ENCODE results near the gene DLG2. TPM values are rescaled to one million over a fixed set of nuclear protein-coding genes. Genes with fewer than 3 reads are reported as not detected.
"Not testable (repeated sequence)": the region's sequence is repeated elsewhere in the genome, so short reads cannot be mapped to it uniquely, and the experiment has no call there.

The DLG2 gene
- total RNA-seq, 1 experiment from 2014 or later: 2.7 TPM

GRCh38 chr11:84310268-84310667 lies 1316.9 kb downstream of the DLG2 start:
- no peak overlapping the region for H3K9ac ChIP-seq (ENCODE audit: low read length)
- H3K4me2 ChIP-seq (ENCODE audit: low read depth, low read length, poor library complexity, severe bottlenecking): no peak overlapping the region
- no peak overlapping the region for H3K4me3 ChIP-seq (ENCODE audit: low read length)
- no peaks in the 10 kb centered on the region for H3K9me3 ChIP-seq (ENCODE audit: low read length)
- H3K27me3 ChIP-seq (ENCODE audit: low read length): no peaks in the 10 kb centered on the region
- no peak for DNase-seq
- no peak overlapping the region for H2AFZ ChIP-seq (ENCODE audit: low read length)
- H3K79me2 ChIP-seq (ENCODE audit: low read length): no peaks in the 10 kb centered on the region
- H3K27ac ChIP-seq (ENCODE audit: low read length): no peak overlapping the region
- no peaks in the 10 kb centered on the region for H3K9me2 ChIP-seq (replicated peaks; ENCODE audit: insufficient read depth, low read length)
- no peaks in the 10 kb centered on the region for H4K20me1 ChIP-seq (ENCODE audit: insufficient read depth, low read depth, low read length)
- H3K36me3 ChIP-seq (ENCODE audit: insufficient read depth, low read length): no peaks in the 10 kb centered on the region
- no peaks in the 10 kb centered on the region for H3K4me1 ChIP-seq (ENCODE audit: low read length)

GRCh38 chr11:84308491-84308890 lies 1318.7 kb downstream of the DLG2 start:
- H3K27me3 ChIP-seq (ENCODE audit: low read length); H3K79me2 ChIP-seq (ENCODE audit: low read length); H3K4me2 ChIP-seq (ENCODE audit: low read depth, low read length, poor library complexity, severe bottlenecking); H3K4me3 ChIP-seq (ENCODE audit: low read length); H3K9me3 ChIP-seq (ENCODE audit: low read length); H3K27ac ChIP-seq (ENCODE audit: low read length); H3K9me2 ChIP-seq (replicated peaks; ENCODE audit: insufficient read depth, low read length); H4K20me1 ChIP-seq (ENCODE audit: insufficient read depth, low read depth, low read length); H3K9ac ChIP-seq (ENCODE audit: low read length); H2AFZ ChIP-seq (ENCODE audit: low read length); DNase-seq; H3K36me3 ChIP-seq (ENCODE audit: insufficient read depth, low read length); H3K4me1 ChIP-seq (ENCODE audit: low read length): not testable (repeated sequence)

GRCh38 chr11:84300092-84300491 lies 1327.1 kb downstream of the DLG2 start:
- Histone ChIP-seq H3K27ac (ENCODE audit: low read length) (no peak overlapping the region), H3K9me2 (replicated peaks; ENCODE audit: insufficient read depth, low read length) (no peaks in the 10 kb centered on the region), H3K9me3 (ENCODE audit: low read length) (no peaks in the 10 kb centered on the region), H3K27me3 (ENCODE audit: low read length) (no peaks in the 10 kb centered on the region), H3K9ac (ENCODE audit: low read length) (no peak overlapping the region), H4K20me1 (ENCODE audit: insufficient read depth, low read depth, low read length) (no peaks in the 10 kb centered on the region), H3K36me3 (ENCODE audit: insufficient read depth, low read length) (no peaks in the 10 kb centered on the region), H3K79me2 (ENCODE audit: low read length) (no peaks in the 10 kb centered on the region), H3K4me1 (ENCODE audit: low read length) (no peaks in the 10 kb centered on the region), H3K4me3 (ENCODE audit: low read length) (no peak overlapping the region), H2AFZ (ENCODE audit: low read length) (no peak overlapping the region), H3K4me2 (ENCODE audit: low read depth, low read length, poor library complexity, severe bottlenecking) (no peak overlapping the region)
- DNase-seq: no peak

DNA sequence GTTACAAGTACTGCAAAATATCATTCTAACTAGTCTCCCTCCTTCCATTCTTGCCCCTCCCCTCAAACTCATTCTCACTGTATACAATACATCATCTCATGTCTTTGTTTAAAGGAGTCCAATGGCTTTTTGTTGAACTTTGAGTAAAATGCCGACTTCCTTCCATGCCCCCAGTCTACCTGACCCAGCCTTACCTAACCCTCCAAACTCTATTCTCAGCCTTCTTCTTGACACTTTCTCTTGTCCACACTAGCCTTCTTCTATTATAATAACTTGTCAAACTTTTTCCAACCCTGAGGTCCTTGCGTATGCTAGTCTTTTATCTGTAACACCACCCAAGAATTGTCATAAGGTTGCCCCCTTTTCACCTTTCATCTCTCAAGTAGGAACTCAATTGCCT lies 1329.6 kb downstream of the DLG2 start:
- Histone ChIP-seq H3K4me3 (ENCODE audit: low read length) (no peak overlapping the region), H3K9me2 (replicated peaks; ENCODE audit: insufficient read depth, low read length) (no peaks in the 10 kb centered on the region), H2AFZ (ENCODE audit: low read length) (no peak overlapping the region), H3K4me1 (ENCODE audit: low read length) (no peaks in the 10 kb centered on the region), H3K9me3 (ENCODE audit: low read length) (no peaks in the 10 kb centered on the region), H3K27me3 (ENCODE audit: low read length) (no peaks in the 10 kb centered on the region), H3K4me2 (ENCODE audit: low read depth, low read length, poor library complexity, severe bottlenecking) (no peak overlapping the region), H3K27ac (ENCODE audit: low read length) (no peak overlapping the region), H3K36me3 (ENCODE audit: insufficient read depth, low read length) (no peaks in the 10 kb centered on the region), H3K79me2 (ENCODE audit: low read length) (no peaks in the 10 kb centered on the region), H4K20me1 (ENCODE audit: insufficient read depth, low read depth, low read length) (no peaks in the 10 kb centered on the region), H3K9ac (ENCODE audit: low read length) (no peak overlapping the region)
- DNase-seq: no peak

DNA sequence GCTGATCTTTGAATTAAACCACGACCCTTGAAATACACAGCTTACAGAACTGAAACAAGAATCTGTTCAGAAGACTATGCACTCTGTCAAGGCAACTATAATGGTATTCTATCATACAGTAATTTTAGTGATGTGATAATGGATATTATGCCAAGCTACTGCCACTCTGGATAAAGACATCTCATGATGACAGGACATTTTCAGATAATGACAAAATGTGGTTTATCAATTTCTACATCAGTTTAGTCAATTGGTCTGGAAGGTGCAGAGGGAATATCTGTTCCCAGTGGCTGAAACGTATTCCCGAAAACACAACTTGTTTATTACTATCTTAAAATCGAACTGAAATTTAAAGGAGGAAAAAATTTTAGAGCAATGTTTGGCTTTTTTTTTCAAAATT lies 1331.3 kb downstream of the DLG2 start:
- H3K9ac ChIP-seq (ENCODE audit: low read length): no peak overlapping the region
- H3K4me1 ChIP-seq (ENCODE audit: low read length): no peaks in the 10 kb centered on the region
- no peaks in the 10 kb centered on the region for H3K79me2 ChIP-seq (ENCODE audit: low read length)
- no peak for DNase-seq
- no peak overlapping the region for H2AFZ ChIP-seq (ENCODE audit: low read length)
- no peaks in the 10 kb centered on the region for H3K36me3 ChIP-seq (ENCODE audit: insufficient read depth, low read length)
- no peak overlapping the region for H3K4me2 ChIP-seq (ENCODE audit: low read depth, low read length, poor library complexity, severe bottlenecking)
- H3K27me3 ChIP-seq (ENCODE audit: low read length): no peaks in the 10 kb centered on the region
- H3K4me3 ChIP-seq (ENCODE audit: low read length): no peak overlapping the region
- no peaks in the 10 kb centered on the region for H3K9me3 ChIP-seq (ENCODE audit: low read length)
- H3K9me2 ChIP-seq (replicated peaks; ENCODE audit: insufficient read depth, low read length): no peaks in the 10 kb centered on the region
- no peak overlapping the region for H3K27ac ChIP-seq (ENCODE audit: low read length)
- no peaks in the 10 kb centered on the region for H4K20me1 ChIP-seq (ENCODE audit: insufficient read depth, low read depth, low read length)

DNA sequence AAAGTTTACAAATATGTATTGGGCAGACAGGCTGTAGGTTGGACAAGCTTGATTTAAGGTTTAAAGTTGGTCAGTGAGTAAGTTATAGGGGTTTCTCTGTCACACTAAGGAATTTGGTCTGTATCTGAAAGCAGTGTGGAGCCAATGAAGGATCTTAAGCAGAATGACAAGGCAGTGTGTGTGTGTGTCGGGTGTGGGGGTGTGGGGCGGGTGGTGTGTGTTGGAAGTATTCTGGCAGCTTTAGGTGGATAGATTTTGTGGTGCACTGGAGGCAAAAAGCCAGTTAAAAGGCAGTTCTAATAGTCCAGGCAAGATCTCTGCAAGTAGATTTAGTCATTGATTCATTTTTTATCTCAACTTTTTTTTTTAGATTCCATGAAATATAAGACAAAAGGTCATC lies 1334.2 kb downstream of the DLG2 start:
- no peak for DNase-seq
- Histone ChIP-seq H4K20me1 (ENCODE audit: insufficient read depth, low read depth, low read length) (no peaks in the 10 kb centered on the region), H3K4me1 (ENCODE audit: low read length) (no peaks in the 10 kb centered on the region), H3K9me2 (replicated peaks; ENCODE audit: insufficient read depth, low read length) (no peaks in the 10 kb centered on the region), H3K4me3 (ENCODE audit: low read length) (no peak overlapping the region), H3K9me3 (ENCODE audit: low read length) (no peaks in the 10 kb centered on the region), H3K4me2 (ENCODE audit: low read depth, low read length, poor library complexity, severe bottlenecking) (no peak overlapping the region), H3K27me3 (ENCODE audit: low read length) (no peaks in the 10 kb centered on the region), H3K36me3 (ENCODE audit: insufficient read depth, low read length) (no peaks in the 10 kb centered on the region), H3K79me2 (ENCODE audit: low read length) (no peaks in the 10 kb centered on the region), H2AFZ (ENCODE audit: low read length) (no peak overlapping the region), H3K9ac (ENCODE audit: low read length) (no peak overlapping the region), H3K27ac (ENCODE audit: low read length) (no peak overlapping the region)

- Histone ChIP-seq H3K27me3 (ENCODE audit: low read length) (no peaks in the 10 kb centered on the region), H3K36me3 (ENCODE audit: insufficient read depth, low read length) (no peaks in the 10 kb centered on the region), H3K4me2 (ENCODE audit: low read depth, low read length, poor library complexity, severe bottlenecking) (no peak overlapping the region), H4K20me1 (ENCODE audit: insufficient read depth, low read depth, low read length) (no peaks in the 10 kb centered on the region), H3K9me3 (ENCODE audit: low read length) (no peaks in the 10 kb centered on the region), H3K4me3 (ENCODE audit: low read length) (no peak overlapping the region), H3K9me2 (replicated peaks; ENCODE audit: insufficient read depth, low read length) (no peaks in the 10 kb centered on the region), H3K79me2 (ENCODE audit: low read length) (no peaks in the 10 kb centered on the region), H3K4me1 (ENCODE audit: low read length) (no peaks in the 10 kb centered on the region), H3K9ac (ENCODE audit: low read length) (no peak overlapping the region), H3K27ac (ENCODE audit: low read length) (no peak overlapping the region), H2AFZ (ENCODE audit: low read length) (no peak overlapping the region)
- no peak for DNase-seq
Measured at GRCh38 chr11:84292006-84292405, 1335.1 kb downstream of the DLG2 start.

GRCh38 chr11:84290647-84291046 lies 1336.5 kb downstream of the DLG2 start:
- no peaks in the 10 kb centered on the region for H3K36me3 ChIP-seq (ENCODE audit: insufficient read depth, low read length)
- no peaks in the 10 kb centered on the region for H3K27me3 ChIP-seq (ENCODE audit: low read length)
- no peak overlapping the region for H3K27ac ChIP-seq (ENCODE audit: low read length)
- no peaks in the 10 kb centered on the region for H3K4me1 ChIP-seq (ENCODE audit: low read length)
- no peak overlapping the region for H2AFZ ChIP-seq (ENCODE audit: low read length)
- H3K9me3 ChIP-seq (ENCODE audit: low read length): no peaks in the 10 kb centered on the region
- no peak overlapping the region for H3K9ac ChIP-seq (ENCODE audit: low read length)
- no peak for DNase-seq
- H3K4me3 ChIP-seq (ENCODE audit: low read length): no peak overlapping the region
- no peaks in the 10 kb centered on the region for H3K79me2 ChIP-seq (ENCODE audit: low read length)
- H3K4me2 ChIP-seq (ENCODE audit: low read depth, low read length, poor library complexity, severe bottlenecking): no peak overlapping the region
- no peaks in the 10 kb centered on the region for H3K9me2 ChIP-seq (replicated peaks; ENCODE audit: insufficient read depth, low read length)
- H4K20me1 ChIP-seq (ENCODE audit: insufficient read depth, low read depth, low read length): no peaks in the 10 kb centered on the region

DNA sequence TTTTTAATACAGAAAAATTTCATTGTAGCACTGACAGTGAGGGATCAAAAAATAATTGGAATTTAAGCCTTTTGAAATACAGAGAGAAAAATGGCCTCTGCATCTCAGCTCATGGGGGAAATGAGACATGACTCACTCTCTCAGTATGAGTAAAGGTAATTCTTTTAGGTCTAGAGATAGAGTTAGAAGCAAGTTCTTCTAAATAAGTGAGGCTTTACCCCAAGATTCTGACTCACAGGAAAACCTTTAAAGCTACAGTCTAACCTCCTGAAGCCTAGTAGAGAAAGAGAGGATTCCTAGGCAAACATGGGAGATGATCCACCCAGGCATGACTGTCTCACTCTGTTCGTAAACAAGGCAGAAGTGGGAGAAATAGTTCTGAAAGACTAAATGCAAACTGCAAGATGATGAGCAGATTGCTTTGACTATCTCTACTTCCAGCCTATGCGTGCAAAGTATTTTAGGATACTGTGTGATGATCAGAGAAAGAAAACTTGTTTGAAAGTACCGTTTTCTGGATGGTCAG lies 1337.7 kb downstream of the DLG2 start:
- H3K9ac ChIP-seq (ENCODE audit: low read length): no peak overlapping the region
- no peak overlapping the region for H3K4me3 ChIP-seq (ENCODE audit: low read length)
- no peaks in the 10 kb centered on the region for H3K9me2 ChIP-seq (replicated peaks; ENCODE audit: insufficient read depth, low read length)
- H3K9me3 ChIP-seq (ENCODE audit: low read length): no peaks in the 10 kb centered on the region
- H3K4me1 ChIP-seq (ENCODE audit: low read length): no peaks in the 10 kb centered on the region
- no peaks in the 10 kb centered on the region for H4K20me1 ChIP-seq (ENCODE audit: insufficient read depth, low read depth, low read length)
- no peak overlapping the region for H2AFZ ChIP-seq (ENCODE audit: low read length)
- H3K4me2 ChIP-seq (ENCODE audit: low read depth, low read length, poor library complexity, severe bottlenecking): no peak overlapping the region
- no peaks in the 10 kb centered on the region for H3K27me3 ChIP-seq (ENCODE audit: low read length)
- no peaks in the 10 kb centered on the region for H3K36me3 ChIP-seq (ENCODE audit: insufficient read depth, low read length)
- H3K79me2 ChIP-seq (ENCODE audit: low read length): no peaks in the 10 kb centered on the region
- H3K27ac ChIP-seq (ENCODE audit: low read length): no peak overlapping the region
- DNase-seq: no peak

All from Karpas-422 (cell line).